Measurements from ENCODE around the gene NAALADL2. TPM values are rescaled to one million over a fixed set of nuclear protein-coding genes. Genes with fewer than 3 reads are reported as not detected.

Gene NAALADL2
- total RNA-seq, 5 donors from 2014 or later (not counting 1 experiment from before 2014, with no cell fraction given): 0.13 to 1.4 (median 0.36) TPM; not detected in 1

DNA sequence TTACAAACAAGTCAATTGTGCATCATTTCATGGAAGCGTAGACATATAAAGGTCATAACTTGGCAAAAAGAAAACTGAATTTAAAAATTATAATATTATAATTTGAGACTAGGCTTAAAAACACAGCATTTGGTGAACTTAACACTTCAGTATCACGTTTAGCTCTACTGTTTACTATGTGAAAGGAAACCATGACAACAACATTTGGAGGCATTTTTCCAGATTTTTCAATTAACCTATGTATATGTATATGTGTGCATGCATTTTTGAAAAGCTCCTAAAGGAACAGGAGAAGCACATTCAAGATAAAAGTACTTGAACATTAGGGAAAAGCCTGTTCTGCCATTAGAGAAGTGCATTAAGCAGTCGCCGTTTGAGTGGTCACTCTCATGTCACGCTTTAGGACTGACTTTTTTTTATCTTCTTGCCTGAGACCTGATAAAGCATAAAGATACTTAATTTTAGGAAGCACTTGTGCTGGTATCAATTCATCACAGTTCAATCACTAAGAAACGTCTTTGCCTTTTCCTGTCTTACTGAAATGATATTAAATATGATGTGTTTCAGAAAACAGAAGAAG lies 156.0 kb downstream of the NAALADL2 start:
- Mint-ChIP-seq H3K4me1 (no peaks in the 10 kb centered on the region), H3K4me3 (no peak overlapping the region), H3K27me3 (no peaks in the 10 kb centered on the region), H3K27ac (no peak overlapping the region), H3K9me3 (peaks cover 2 to 13% (median 4%) of the 10 kb centered on the region in 3 donors), H3K36me3 (no peaks in the 10 kb centered on the region)
- H3K27me3 ChIP-seq (replicated peaks in 1 of 2; ENCODE audit: control insufficient read depth in 2 of 2, extremely low read depth in 1 of 2, insufficient read depth in 2 of 2, low read length in 1 of 2): no peaks in the 10 kb centered on the region
- H3K36me3 ChIP-seq (ENCODE audit: control insufficient read depth in 2 of 2, extremely low read depth in 1 of 2, insufficient read depth in 1 of 2, low read length in 1 of 2): no peaks in the 10 kb centered on the region
- POLR2A ChIA-PET: no interaction called here
- no peak for ATAC-seq (replicated peaks in 1 of 4)
- CTCF ChIA-PET: no interaction called here
- no peaks in the 10 kb centered on the region for H3K9me3 ChIP-seq
- no CpG with 5 or more reads among the region's 6 CpGs for WGBS (ENCODE audit: insufficient coverage)
- H3K4me1 ChIP-seq (ENCODE audit: control insufficient read depth in 1 of 2, extremely low read depth in 1 of 2, insufficient read depth in 2 of 2, low read length in 2 of 2): no peaks in the 10 kb centered on the region
- no peak for DNase-seq
- no peak overlapping the region for H3K27ac ChIP-seq (ENCODE audit: low read length)
- no peak overlapping the region for H3K4me3 ChIP-seq (ENCODE audit: control insufficient read depth in 1 of 2, extremely low read depth in 1 of 2, low read length in 1 of 2)

GRCh38 chr3:175018946-175019727 lies 160.0 kb downstream of the NAALADL2 start:
- Histone ChIP-seq H3K27me3 (replicated peaks in 1 of 2; ENCODE audit: control insufficient read depth in 2 of 2, extremely low read depth in 1 of 2, insufficient read depth in 2 of 2, low read length in 1 of 2) (no peaks in the 10 kb centered on the region), H3K4me1 (ENCODE audit: control insufficient read depth in 1 of 2, extremely low read depth in 1 of 2, insufficient read depth in 2 of 2, low read length in 2 of 2) (no peaks in the 10 kb centered on the region), H3K36me3 (ENCODE audit: control insufficient read depth in 2 of 2, extremely low read depth in 1 of 2, insufficient read depth in 1 of 2, low read length in 1 of 2) (no peaks in the 10 kb centered on the region), H3K27ac (ENCODE audit: low read length) (no peak overlapping the region), H3K9me3 (no peaks in the 10 kb centered on the region), H3K4me3 (ENCODE audit: control insufficient read depth in 1 of 2, extremely low read depth in 1 of 2, low read length in 1 of 2) (no peak overlapping the region)
- no peak overlapping the region for H3K4me3 Mint-ChIP-seq
- ATAC-seq (replicated peaks in 1 of 4): no peak
- no peaks in the 10 kb centered on the region for H3K4me1 Mint-ChIP-seq
- H3K9me3 Mint-ChIP-seq: peaks cover 4 to 10% (median 8%) of the 10 kb centered on the region in 3 donors
- ChIA-PET POLR2A (no interaction called here), CTCF (no interaction called here)
- no peak overlapping the region for H3K27ac Mint-ChIP-seq
- no CpG with 5 or more reads among the region's 5 CpGs for WGBS (ENCODE audit: insufficient coverage)
- no peak for DNase-seq
- H3K27me3 Mint-ChIP-seq: no peaks in the 10 kb centered on the region
- no peaks in the 10 kb centered on the region for H3K36me3 Mint-ChIP-seq

DNA sequence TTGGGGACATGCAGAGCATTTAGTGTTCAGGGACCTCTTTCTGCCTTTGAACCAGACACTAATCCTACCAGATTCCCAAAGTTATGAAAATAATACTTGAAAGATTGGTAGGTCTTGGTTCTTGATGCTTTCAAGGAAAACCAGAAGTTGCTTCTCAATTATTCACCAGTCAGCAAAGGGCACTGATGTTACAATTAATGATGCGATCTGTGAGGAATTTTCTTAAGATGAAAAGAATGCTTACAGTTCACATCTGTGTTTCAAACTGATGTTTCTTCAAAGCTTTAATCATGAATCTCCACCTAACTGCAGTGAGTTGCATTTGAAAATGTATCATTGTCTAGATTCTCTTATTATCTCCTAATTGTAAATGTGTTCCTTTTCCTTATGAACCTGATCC lies 161.0 kb downstream of the NAALADL2 start:
- Mint-ChIP-seq H3K27me3 (no peaks in the 10 kb centered on the region), H3K9me3 (peaks cover 5 to 7% (median 5%) of the 10 kb centered on the region in 3 donors), H3K4me1 (no peaks in the 10 kb centered on the region), H3K4me3 (no peak overlapping the region), H3K36me3 (no peaks in the 10 kb centered on the region), H3K27ac (no peak overlapping the region)
- ATAC-seq (replicated peaks in 1 of 4): no peak
- ChIA-PET POLR2A (no interaction called here), CTCF (no interaction called here)
- WGBS (ENCODE audit: insufficient coverage): no CpG with 5 or more reads among the region's 1 CpG
- no peaks in the 10 kb centered on the region for H3K9me3 ChIP-seq
- H3K4me1 ChIP-seq (ENCODE audit: control insufficient read depth in 1 of 2, extremely low read depth in 1 of 2, insufficient read depth in 2 of 2, low read length in 2 of 2): no peaks in the 10 kb centered on the region
- no peaks in the 10 kb centered on the region for H3K27me3 ChIP-seq (replicated peaks in 1 of 2; ENCODE audit: control insufficient read depth in 2 of 2, extremely low read depth in 1 of 2, insufficient read depth in 2 of 2, low read length in 1 of 2)
- H3K27ac ChIP-seq (ENCODE audit: low read length): no peak overlapping the region
- no peaks in the 10 kb centered on the region for H3K36me3 ChIP-seq (ENCODE audit: control insufficient read depth in 2 of 2, extremely low read depth in 1 of 2, insufficient read depth in 1 of 2, low read length in 1 of 2)
- no peak overlapping the region for H3K4me3 ChIP-seq (ENCODE audit: control insufficient read depth in 1 of 2, extremely low read depth in 1 of 2, low read length in 1 of 2)
- DNase-seq: no peak

- ChIA-PET POLR2A (no interaction called here), CTCF (no interaction called here)
- Mint-ChIP-seq H3K4me3 (no peak overlapping the region), H3K4me1 (no peaks in the 10 kb centered on the region), H3K9me3 (peaks cover 6 to 13% (median 7%) of the 10 kb centered on the region in 3 donors), H3K27me3 (no peaks in the 10 kb centered on the region), H3K36me3 (no peaks in the 10 kb centered on the region), H3K27ac (no peak overlapping the region)
- no peak for ATAC-seq (replicated peaks in 1 of 4)
- no peak for DNase-seq
- Histone ChIP-seq H3K4me3 (ENCODE audit: control insufficient read depth in 1 of 2, extremely low read depth in 1 of 2, low read length in 1 of 2) (no peak overlapping the region), H3K36me3 (ENCODE audit: control insufficient read depth in 2 of 2, extremely low read depth in 1 of 2, insufficient read depth in 1 of 2, low read length in 1 of 2) (no peaks in the 10 kb centered on the region), H3K9me3 (no peaks in the 10 kb centered on the region), H3K4me1 (ENCODE audit: control insufficient read depth in 1 of 2, extremely low read depth in 1 of 2, insufficient read depth in 2 of 2, low read length in 2 of 2) (no peaks in the 10 kb centered on the region), H3K27me3 (replicated peaks in 1 of 2; ENCODE audit: control insufficient read depth in 2 of 2, extremely low read depth in 1 of 2, insufficient read depth in 2 of 2, low read length in 1 of 2) (no peaks in the 10 kb centered on the region), H3K27ac (ENCODE audit: low read length) (no peak overlapping the region)
- no CpG with 5 or more reads among the region's 2 CpGs for WGBS (ENCODE audit: insufficient coverage)
Measured at GRCh38 chr3:175029828-175030227, 170.7 kb downstream of the NAALADL2 start.

DNA sequence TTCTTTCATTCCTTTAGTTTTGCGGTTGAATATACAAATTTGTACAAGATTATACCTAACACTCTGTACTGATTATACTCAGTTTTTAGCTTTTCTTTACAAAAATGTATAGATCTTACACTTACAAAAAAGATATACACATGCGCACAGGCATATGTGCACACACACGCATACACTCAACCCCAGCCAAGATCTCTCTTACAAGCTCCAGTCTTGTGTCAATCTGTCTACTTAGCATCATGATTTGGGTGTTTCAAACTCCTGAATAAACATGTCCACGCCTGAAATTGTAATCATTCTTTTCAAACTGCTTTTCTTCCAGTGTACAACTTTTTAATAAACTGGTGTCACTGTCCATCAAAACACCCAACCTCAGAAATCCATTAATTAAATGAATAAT lies 180.7 kb downstream of the NAALADL2 start:
- Histone ChIP-seq H3K36me3 (ENCODE audit: control insufficient read depth in 2 of 2, extremely low read depth in 1 of 2, insufficient read depth in 1 of 2, low read length in 1 of 2) (no peaks in the 10 kb centered on the region), H3K9me3 (no peaks in the 10 kb centered on the region), H3K27ac (ENCODE audit: low read length) (no peak overlapping the region), H3K4me3 (ENCODE audit: control insufficient read depth in 1 of 2, extremely low read depth in 1 of 2, low read length in 1 of 2) (no peak overlapping the region), H3K27me3 (replicated peaks in 1 of 2; ENCODE audit: control insufficient read depth in 2 of 2, extremely low read depth in 1 of 2, insufficient read depth in 2 of 2, low read length in 1 of 2) (no peaks in the 10 kb centered on the region), H3K4me1 (ENCODE audit: control insufficient read depth in 1 of 2, extremely low read depth in 1 of 2, insufficient read depth in 2 of 2, low read length in 2 of 2) (no peaks in the 10 kb centered on the region)
- Mint-ChIP-seq H3K4me1 (no peaks in the 10 kb centered on the region), H3K27ac (no peak overlapping the region), H3K27me3 (no peaks in the 10 kb centered on the region), H3K9me3 (peaks cover 7 to 22% (median 14%) of the 10 kb centered on the region in 3 donors), H3K4me3 (no peak overlapping the region), H3K36me3 (no peaks in the 10 kb centered on the region)
- 91% methylated on average over 1 of the region's 4 CpGs for WGBS (ENCODE audit: insufficient coverage)
- no peak for ATAC-seq (replicated peaks in 1 of 4)
- POLR2A ChIA-PET: no interaction called here
- no peak for DNase-seq
- CTCF ChIA-PET: no interaction called here

DNA sequence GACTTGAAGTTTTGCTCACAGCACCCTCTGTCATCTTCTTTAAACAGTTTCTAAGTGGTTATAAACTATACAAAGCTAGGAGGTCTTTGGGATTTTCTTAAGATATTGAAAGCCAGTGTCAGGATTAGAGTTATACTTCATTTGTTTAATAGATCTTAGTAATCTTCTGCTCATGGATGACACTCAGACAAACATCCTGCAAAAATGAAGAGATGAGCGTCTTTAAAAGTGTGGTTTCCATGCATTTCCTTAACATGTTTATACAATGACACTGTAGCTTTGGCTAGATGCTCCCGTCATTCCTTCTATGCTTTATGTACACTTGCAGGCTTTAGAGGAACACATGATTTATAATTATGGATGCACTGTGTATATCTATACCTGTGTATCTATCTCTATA lies 182.2 kb downstream of the NAALADL2 start:
- peaks cover 4 to 18% (median 14%) of the 10 kb centered on the region in 3 donors for H3K9me3 Mint-ChIP-seq
- no peaks in the 10 kb centered on the region for H3K9me3 ChIP-seq
- no peak overlapping the region for H3K4me3 ChIP-seq (ENCODE audit: control insufficient read depth in 1 of 2, extremely low read depth in 1 of 2, low read length in 1 of 2)
- ATAC-seq (replicated peaks in 1 of 4) (no peak), DNase-seq (no peak)
- no peaks in the 10 kb centered on the region for H3K27me3 Mint-ChIP-seq
- H3K4me1 Mint-ChIP-seq: no peaks in the 10 kb centered on the region
- H3K4me1 ChIP-seq (ENCODE audit: control insufficient read depth in 1 of 2, extremely low read depth in 1 of 2, insufficient read depth in 2 of 2, low read length in 2 of 2): no peaks in the 10 kb centered on the region
- no peaks in the 10 kb centered on the region for H3K27me3 ChIP-seq (replicated peaks in 1 of 2; ENCODE audit: control insufficient read depth in 2 of 2, extremely low read depth in 1 of 2, insufficient read depth in 2 of 2, low read length in 1 of 2)
- no peak overlapping the region for H3K27ac ChIP-seq (ENCODE audit: low read length)
- H3K4me3 Mint-ChIP-seq: no peak overlapping the region
- H3K36me3 ChIP-seq (ENCODE audit: control insufficient read depth in 2 of 2, extremely low read depth in 1 of 2, insufficient read depth in 1 of 2, low read length in 1 of 2): no peaks in the 10 kb centered on the region
- ChIA-PET CTCF (no interaction called here), POLR2A (no interaction called here)
- no peaks in the 10 kb centered on the region for H3K36me3 Mint-ChIP-seq
- no CpG with 5 or more reads among the region's 2 CpGs for WGBS (ENCODE audit: insufficient coverage)
- no peak overlapping the region for H3K27ac Mint-ChIP-seq
